Measurements from ENCODE around the gene FADS1.

Gene FADS1

DNA sequence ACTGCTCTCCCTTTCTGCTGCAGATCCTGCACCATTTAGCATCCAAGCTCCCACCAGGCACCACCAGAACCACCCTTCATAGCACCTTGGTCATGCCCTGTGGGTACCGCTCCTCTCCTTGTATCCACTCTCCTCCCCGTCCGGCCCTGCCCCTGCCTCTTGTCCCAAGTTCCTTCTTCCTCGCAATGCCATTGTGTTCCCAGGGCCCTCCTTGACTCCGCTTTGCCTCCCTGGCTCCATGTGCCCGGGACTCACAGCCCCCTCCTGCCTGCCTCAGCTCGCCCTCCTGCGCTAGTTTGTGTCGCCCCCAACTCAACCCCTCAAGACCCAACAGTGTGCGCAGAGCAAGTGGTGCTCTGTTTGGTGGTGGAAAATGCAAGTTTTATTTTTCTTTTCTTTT lies 22.1 kb upstream of the FADS1 start:
- no peak for ATAC-seq
- TF ChIP-seq ZNF8 (CRISPR knock-in tag; IDR thresholded peaks at IDR 0.05) (no peak), CSDC2 (CRISPR knock-in tag; IDR thresholded peaks at IDR 0.05) (no peak), CREB5 (CRISPR knock-in tag; IDR thresholded peaks at IDR 0.05; ENCODE audit: low read depth) (no peak), ZNF70 (CRISPR knock-in tag; IDR thresholded peaks at IDR 0.05) (no peak)
- TF ChIP-seq, protein P1, sequence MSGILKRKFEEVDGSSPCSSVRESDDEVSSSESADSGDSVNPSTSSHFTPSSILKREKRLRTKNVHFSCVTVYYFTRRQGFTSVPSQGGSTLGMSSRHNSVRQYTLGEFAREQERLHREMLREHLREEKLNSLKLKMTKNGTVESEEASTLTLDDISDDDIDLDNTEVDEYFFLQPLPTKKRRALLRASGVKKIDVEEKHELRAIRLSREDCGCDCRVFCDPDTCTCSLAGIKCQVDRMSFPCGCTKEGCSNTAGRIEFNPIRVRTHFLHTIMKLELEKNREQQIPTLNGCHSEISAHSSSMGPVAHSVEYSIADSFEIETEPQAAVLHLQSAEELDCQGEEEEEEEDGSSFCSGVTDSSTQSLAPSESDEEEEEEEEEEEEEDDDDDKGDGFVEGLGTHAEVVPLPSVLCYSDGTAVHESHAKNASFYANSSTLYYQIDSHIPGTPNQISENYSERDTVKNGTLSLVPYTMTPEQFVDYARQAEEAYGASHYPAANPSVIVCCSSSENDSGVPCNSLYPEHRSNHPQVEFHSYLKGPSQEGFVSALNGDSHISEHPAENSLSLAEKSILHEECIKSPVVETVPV (CRISPR knock-in tag; IDR thresholded peaks at IDR 0.05): no peak

- TF ChIP-seq ZNF565 (CRISPR knock-in tag; conservative IDR thresholded peaks at IDR 0.05; ENCODE audit: low read depth) (no peak), ESRRG (CRISPR knock-in tag; IDR thresholded peaks at IDR 0.05) (no peak), ZNF70 (CRISPR knock-in tag; IDR thresholded peaks at IDR 0.05) (no peak), ISL1 (CRISPR knock-in tag; IDR thresholded peaks at IDR 0.05) (no peak), TSHZ2 (CRISPR knock-in tag; IDR thresholded peaks at IDR 0.05) (no peak), SNAI2 (CRISPR knock-in tag; IDR thresholded peaks at IDR 0.05) (no peak), ZFP30 (CRISPR knock-in tag; IDR thresholded peaks at IDR 0.05) (no peak), TCF4 (CRISPR knock-in tag; IDR thresholded peaks at IDR 0.05; ENCODE audit: borderline replicate concordance) (no peak), CREB5 (CRISPR knock-in tag; IDR thresholded peaks at IDR 0.05; ENCODE audit: low read depth) (no peak), BACH2 (CRISPR knock-in tag; IDR thresholded peaks at IDR 0.05; ENCODE audit: borderline replicate concordance) (no peak)
- TF ChIP-seq, protein P2, sequence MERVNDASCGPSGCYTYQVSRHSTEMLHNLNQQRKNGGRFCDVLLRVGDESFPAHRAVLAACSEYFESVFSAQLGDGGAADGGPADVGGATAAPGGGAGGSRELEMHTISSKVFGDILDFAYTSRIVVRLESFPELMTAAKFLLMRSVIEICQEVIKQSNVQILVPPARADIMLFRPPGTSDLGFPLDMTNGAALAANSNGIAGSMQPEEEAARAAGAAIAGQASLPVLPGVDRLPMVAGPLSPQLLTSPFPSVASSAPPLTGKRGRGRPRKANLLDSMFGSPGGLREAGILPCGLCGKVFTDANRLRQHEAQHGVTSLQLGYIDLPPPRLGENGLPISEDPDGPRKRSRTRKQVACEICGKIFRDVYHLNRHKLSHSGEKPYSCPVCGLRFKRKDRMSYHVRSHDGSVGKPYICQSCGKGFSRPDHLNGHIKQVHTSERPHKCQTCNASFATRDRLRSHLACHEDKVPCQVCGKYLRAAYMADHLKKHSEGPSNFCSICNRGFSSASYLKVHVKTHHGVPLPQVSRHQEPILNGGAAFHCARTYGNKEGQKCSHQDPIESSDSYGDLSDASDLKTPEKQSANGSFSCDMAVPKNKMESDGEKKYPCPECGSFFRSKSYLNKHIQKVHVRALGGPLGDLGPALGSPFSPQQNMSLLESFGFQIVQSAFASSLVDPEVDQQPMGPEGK (CRISPR knock-in tag; IDR thresholded peaks at IDR 0.05; ENCODE audit: borderline replicate concordance): no peak
- TF ChIP-seq, protein P3, sequence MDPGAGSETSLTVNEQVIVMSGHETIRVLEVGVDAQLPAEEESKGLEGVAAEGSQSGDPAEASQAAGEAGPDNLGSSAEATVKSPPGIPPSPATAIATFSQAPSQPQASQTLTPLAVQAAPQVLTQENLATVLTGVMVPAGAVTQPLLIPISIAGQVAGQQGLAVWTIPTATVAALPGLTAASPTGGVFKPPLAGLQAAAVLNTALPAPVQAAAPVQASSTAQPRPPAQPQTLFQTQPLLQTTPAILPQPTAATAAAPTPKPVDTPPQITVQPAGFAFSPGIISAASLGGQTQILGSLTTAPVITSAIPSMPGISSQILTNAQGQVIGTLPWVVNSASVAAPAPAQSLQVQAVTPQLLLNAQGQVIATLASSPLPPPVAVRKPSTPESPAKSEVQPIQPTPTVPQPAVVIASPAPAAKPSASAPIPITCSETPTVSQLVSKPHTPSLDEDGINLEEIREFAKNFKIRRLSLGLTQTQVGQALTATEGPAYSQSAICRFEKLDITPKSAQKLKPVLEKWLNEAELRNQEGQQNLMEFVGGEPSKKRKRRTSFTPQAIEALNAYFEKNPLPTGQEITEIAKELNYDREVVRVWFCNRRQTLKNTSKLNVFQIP (CRISPR knock-in tag; IDR thresholded peaks at IDR 0.05; ENCODE audit: borderline replicate concordance, low read depth): no peak
- TF ChIP-seq, protein P1 (CRISPR knock-in tag; IDR thresholded peaks at IDR 0.05): no peak
- no peak for ATAC-seq
Measured at GRCh38 chr11:61838501-61838900, 21.7 kb upstream of the FADS1 start.

DNA sequence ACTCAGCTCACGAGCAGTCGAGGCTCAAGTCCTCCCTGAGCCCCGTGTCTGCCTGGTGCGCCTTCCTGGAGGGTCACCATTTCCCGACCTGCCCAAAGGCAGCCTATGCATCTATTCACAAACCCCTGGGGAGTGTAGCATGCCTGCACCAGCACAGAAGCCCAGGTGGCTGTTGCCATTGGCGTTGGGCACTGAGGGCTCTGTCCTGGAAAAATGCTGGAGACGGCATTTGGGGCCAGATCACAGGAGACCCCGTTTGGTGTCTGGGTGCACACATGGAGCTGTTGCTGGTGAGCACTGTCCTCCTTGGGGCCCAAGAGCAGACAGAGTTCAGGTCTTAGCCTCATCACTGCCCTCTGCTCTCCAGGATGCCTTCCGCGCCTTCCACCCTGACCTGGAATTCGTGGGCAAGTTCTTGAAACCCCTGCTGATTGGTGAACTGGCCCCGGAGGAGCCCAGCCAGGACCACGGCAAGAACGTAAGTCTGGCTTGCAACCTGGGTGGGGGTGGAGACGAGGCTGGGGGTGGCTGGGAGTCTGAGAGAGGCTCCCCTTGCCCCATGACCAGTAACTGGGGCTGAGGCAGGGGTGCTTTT lies 20.7 kb upstream of the FADS1 start:
- TF ChIP-seq PPARA (CRISPR knock-in tag; IDR thresholded peaks at IDR 0.05; ENCODE audit: borderline replicate concordance) (no peak), ZC3H10 (CRISPR knock-in tag; IDR thresholded peaks at IDR 0.05) (no peak), ARNTL (CRISPR knock-in tag; IDR thresholded peaks at IDR 0.05; ENCODE audit: borderline replicate concordance, low read depth) (no peak), TCF4 (CRISPR knock-in tag; IDR thresholded peaks at IDR 0.05; ENCODE audit: borderline replicate concordance) (no peak)
- TF ChIP-seq, protein P3 (CRISPR knock-in tag; IDR thresholded peaks at IDR 0.05; ENCODE audit: borderline replicate concordance, low read depth): no peak
- TF ChIP-seq, protein P1 (CRISPR knock-in tag; IDR thresholded peaks at IDR 0.05): no peak
- no peak for ATAC-seq

All from SK-N-SH treated with all-trans-retinoic acid at 6 μM for 48 hours (cell line).